ENCODE data around the gene DUSP22.
"Not testable (repeated sequence)": the region's sequence is repeated elsewhere in the genome, so short reads cannot be mapped to it uniquely, and the experiment has no call there.

DUSP22 gene

GRCh38 chr6:369559-370431, 77.5 kb downstream of the DUSP22 start:
- TF ChIP-seq, protein P1, sequence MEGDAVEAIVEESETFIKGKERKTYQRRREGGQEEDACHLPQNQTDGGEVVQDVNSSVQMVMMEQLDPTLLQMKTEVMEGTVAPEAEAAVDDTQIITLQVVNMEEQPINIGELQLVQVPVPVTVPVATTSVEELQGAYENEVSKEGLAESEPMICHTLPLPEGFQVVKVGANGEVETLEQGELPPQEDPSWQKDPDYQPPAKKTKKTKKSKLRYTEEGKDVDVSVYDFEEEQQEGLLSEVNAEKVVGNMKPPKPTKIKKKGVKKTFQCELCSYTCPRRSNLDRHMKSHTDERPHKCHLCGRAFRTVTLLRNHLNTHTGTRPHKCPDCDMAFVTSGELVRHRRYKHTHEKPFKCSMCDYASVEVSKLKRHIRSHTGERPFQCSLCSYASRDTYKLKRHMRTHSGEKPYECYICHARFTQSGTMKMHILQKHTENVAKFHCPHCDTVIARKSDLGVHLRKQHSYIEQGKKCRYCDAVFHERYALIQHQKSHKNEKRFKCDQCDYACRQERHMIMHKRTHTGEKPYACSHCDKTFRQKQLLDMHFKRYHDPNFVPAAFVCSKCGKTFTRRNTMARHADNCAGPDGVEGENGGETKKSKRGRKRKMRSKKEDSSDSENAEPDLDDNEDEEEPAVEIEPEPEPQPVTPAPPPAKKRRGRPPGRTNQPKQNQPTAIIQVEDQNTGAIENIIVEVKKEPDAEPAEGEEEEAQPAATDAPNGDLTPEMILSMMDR (conservative IDR thresholded peaks at IDR 0.05), result no peak
- no peak overlapping the region for H3K27ac ChIP-seq

DNA sequence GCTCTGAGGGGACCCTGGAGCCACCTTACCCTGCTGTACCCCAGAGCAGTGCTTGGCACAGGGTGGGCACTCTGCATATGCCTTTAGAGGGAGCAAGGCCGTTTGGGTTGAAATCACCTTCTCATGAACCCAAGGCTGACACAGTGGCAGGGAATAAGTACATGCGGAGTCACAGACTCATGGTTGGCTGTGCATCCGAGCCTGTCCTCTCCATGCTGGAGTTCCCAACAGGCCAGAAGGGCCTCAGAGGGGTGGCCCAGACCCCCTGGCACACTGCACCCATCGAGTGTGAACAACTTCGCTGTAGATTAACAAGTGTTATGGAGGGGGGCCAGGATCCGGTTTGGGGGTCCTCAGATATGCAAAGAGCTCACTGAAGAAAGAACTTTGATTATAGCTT, 78.3 kb downstream of the DUSP22 start:
- TF ChIP-seq, protein P1 (conservative IDR thresholded peaks at IDR 0.05), result no peak
- no peak overlapping the region for H3K27ac ChIP-seq

GRCh38 chr6:371851-372250, 79.6 kb downstream of the DUSP22 start:
- not testable (repeated sequence) for H3K27ac ChIP-seq

- H3K27ac ChIP-seq, result no peak overlapping the region
- TF ChIP-seq, protein P1 (conservative IDR thresholded peaks at IDR 0.05), result no peak
These were observed 80.1 kb downstream of the DUSP22 start for GRCh38 chr6:372336-372911.

DNA sequence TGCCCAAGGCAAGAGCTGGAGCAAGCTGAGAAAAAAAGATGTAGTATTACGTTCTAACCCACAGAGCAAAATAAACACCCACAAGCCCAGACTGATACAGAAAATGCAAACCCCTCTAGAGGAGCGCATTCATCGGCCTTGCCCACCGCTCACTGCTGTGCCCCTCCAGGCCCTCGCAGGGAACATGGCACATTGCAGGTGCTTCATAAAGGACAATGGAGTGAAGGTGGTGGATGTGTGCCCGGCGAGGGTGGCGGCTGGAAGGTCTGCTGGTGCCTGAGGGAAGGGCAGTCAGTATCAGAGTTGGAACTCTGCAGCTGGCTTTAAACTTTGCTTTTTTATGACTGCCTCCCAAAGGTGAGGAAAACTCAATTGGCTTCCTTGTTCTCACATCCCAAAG, 80.7 kb downstream of the DUSP22 start:
- TF ChIP-seq, protein P1 (conservative IDR thresholded peaks at IDR 0.05), result no peak
- H3K27ac ChIP-seq, result no peak overlapping the region

GRCh38 chr6:373773-374724, 81.8 kb downstream of the DUSP22 start:
- TF ChIP-seq, protein P1 (conservative IDR thresholded peaks at IDR 0.05), result no peak
- no peak overlapping the region for H3K27ac ChIP-seq

DNA sequence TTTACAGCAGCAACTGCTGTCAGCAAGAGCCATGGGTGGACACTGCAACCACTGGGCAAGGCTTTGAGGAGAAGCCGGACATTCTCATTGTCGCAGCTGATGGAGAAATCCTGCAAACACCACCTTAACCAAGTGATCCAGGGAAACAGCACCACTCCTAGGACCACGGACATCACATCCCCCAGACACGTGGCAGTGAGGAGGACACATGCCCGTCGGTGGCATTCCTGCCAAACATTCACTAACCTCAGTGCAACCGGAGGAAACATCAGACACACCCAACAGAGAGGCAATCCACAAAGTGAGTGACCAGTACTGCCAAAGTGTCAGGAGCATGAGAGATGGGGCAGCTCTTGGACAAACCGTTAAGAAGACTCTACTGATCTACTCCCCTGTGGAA, 82.7 kb downstream of the DUSP22 start:
- TF ChIP-seq, protein P1 (conservative IDR thresholded peaks at IDR 0.05), result no peak
- no peak overlapping the region for H3K27ac ChIP-seq
